Nephron progenitor cell (in vitro differentiated cells): ENCODE measurements around the gene ZSWIM3.

Experiments used
- DNase-seq: peaks from one replicate; pipeline ENCODE4 v3.0.0; 2021
- H3K27ac Mint-ChIP-seq: 2 replicates; pipeline ENCODE4 v1.8.0; 2021; ENCODE audit warnings: mild to moderate bottlenecking, moderate library complexity, mixed read lengths
- H3K27me3 Mint-ChIP-seq: 2 replicates; pipeline ENCODE4 v1.8.0; 2021; ENCODE audit warnings: mild to moderate bottlenecking, low read depth, mixed read lengths; ENCODE audit not compliant: poor library complexity
- H3K36me3 Mint-ChIP-seq: 2 replicates; pipeline ENCODE4 v1.8.0; 2021; ENCODE audit warnings: low read depth, mixed read lengths
- H3K4me1 Mint-ChIP-seq: 2 replicates; pipeline ENCODE4 v1.8.0; 2021; ENCODE audit warnings: mixed read lengths
- H3K4me3 Mint-ChIP-seq: 2 replicates; pipeline ENCODE4 v1.8.0; 2021; ENCODE audit warnings: mild to moderate bottlenecking, moderate library complexity, mixed read lengths
- H3K9me3 Mint-ChIP-seq: 2 replicates; pipeline ENCODE4 v1.8.0; 2021; ENCODE audit warnings: mild to moderate bottlenecking, moderate library complexity, mixed read lengths
- CTCF ChIP-seq: fragments of 200-600 bp; sonication (generic); IDR thresholded peaks from 2 replicates; pipeline ENCODE4 v1.5.0; 2021; ENCODE audit warnings: antibody characterized with exemption

Gene ZSWIM3

GRCh38 chr20:45880988-45881788, 23.8 kb downstream of the ZSWIM3 start, which contains the start of gene ZSWIM1:
TSS of gene ZSWIM1 (plus strand) at chr20:45881227. CDS start at chr20:45882593, 1,366 bp downstream.
- Mint-ChIP-seq H3K27ac (peak within 1 kb of the TSS; percentile 97), H3K36me3 (peaks cover 17% of the 10 kb centered on the region), H3K9me3 (no peaks in the 10 kb centered on the region), H3K4me3 (peak within 1 kb of the TSS; percentile 95), H3K4me1 (peaks cover 26% of the 10 kb centered on the region), H3K27me3 (no peaks in the 10 kb centered on the region)
- TF ChIP-seq CTCF: no peak
- peak; percentile 99 for DNase-seq

DNA sequence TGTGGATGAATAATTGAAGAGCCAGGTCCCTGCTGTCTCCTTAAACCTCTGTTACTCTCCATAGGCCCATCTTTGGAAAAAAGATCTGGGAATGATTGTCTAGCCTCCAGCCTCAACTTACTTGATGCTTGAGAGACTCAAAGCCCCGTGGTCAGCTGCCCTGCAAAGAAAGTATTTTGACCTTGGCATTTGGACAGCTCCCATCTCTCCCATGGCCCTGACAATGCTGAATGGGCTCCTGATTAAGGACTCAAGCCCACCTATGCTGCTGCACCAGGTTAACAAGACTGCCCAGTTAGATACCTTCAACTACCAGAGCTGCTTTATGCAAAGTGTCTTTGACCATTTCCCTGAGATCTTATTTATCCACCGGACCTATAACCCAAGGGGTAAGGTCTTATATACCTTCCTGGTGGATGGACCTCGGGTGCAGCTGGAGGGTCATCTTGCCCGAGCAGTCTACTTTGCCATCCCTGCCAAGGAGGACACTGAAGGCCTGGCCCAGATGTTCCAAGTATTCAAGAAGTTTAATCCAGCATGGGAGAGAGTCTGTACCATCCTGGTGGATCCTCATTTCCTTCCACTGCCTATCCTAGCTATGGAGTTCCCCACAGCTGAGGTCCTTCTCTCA, 25.2 kb downstream of the ZSWIM3 start:
- DNase-seq: no peak
- no peaks in the 10 kb centered on the region for H3K9me3 Mint-ChIP-seq
- H3K36me3 Mint-ChIP-seq: peaks cover 17% of the 10 kb centered on the region
- H3K4me3 Mint-ChIP-seq: peak overlapping the region; percentile 86
- TF ChIP-seq CTCF: no peak
- no peaks in the 10 kb centered on the region for H3K27me3 Mint-ChIP-seq
- H3K27ac Mint-ChIP-seq: no peak overlapping the region
- peaks cover 26% of the 10 kb centered on the region for H3K4me1 Mint-ChIP-seq

GRCh38 chr20:45883100-45883469, 25.7 kb downstream of the ZSWIM3 start:
- no peaks in the 10 kb centered on the region for H3K9me3 Mint-ChIP-seq
- H3K4me1 Mint-ChIP-seq: peaks cover 26% of the 10 kb centered on the region
- H3K36me3 Mint-ChIP-seq: peaks cover 17% of the 10 kb centered on the region
- peak overlapping the region; percentile 55 for H3K4me3 Mint-ChIP-seq
- TF ChIP-seq CTCF: no peak
- no peaks in the 10 kb centered on the region for H3K27me3 Mint-ChIP-seq
- no peak for DNase-seq
- no peak overlapping the region for H3K27ac Mint-ChIP-seq

DNA sequence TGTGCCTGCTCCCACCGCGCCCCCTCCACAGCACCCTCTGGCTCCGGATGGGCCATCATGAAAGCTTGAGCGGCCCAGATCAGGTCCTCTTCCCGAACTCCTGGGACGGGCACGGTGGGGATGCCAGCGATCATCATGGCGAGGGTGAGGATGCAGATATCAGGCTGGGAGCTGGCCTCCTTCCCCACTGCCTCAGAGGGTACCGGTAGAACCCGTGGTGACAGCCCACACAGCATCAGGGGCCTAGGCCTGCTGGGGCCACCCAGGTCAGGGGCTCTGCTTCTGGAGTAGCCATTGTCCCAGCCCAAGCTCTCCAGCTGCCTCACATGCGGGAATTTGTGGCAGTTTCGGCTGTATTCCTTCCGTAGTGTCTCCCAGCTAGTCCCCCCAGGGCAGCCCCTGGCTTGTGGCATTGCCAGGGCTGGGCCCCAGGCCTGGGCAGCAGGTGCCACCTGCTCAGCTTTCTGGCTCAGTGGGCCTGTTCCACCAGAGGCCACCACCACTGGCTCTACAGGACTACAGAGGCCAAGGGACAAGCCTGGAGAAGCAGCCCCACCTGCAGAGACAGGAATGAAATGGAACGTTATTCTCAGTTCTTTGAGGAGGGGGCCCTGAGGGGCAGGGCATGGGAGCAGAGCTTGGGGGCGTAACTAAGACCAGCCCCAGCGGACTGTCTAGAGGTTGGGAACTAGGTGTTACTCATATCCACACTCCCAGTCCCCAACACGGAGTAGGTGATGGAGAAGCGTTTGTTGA, 29.4 kb downstream of the ZSWIM3 start:
- peaks cover 17% of the 10 kb centered on the region for H3K36me3 Mint-ChIP-seq
- no peaks in the 10 kb centered on the region for H3K9me3 Mint-ChIP-seq
- no peak for TF ChIP-seq CTCF
- no peak overlapping the region for H3K4me3 Mint-ChIP-seq
- no peak for DNase-seq
- H3K4me1 Mint-ChIP-seq: peaks cover 23% of the 10 kb centered on the region
- H3K27ac Mint-ChIP-seq: peak overlapping the region; percentile 40
- peaks cover 3% of the 10 kb centered on the region for H3K27me3 Mint-ChIP-seq

DNA sequence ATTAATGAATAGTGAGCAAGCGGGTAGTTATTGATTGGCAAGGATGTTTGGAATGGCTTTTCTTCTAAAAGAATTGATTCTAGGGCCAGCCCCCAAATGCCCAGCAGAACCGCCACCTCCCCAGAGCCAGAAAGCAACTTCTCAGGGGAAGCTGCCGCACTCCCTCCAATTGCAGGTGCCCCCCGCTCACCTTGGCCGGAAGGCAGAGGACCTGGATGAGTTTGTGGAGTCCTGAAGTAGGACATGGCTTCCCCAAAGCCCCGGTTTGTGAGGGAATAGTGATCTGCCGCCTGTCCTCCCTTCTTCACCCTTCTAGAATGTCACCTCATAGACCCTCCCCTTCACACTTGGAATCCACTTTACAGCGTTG, 29.9 kb downstream of the ZSWIM3 start, which contains the start of gene SPATA25:
TSS of gene SPATA25 (minus strand) at position 277 of the 370 bp plus-strand sequence. CDS start at position 245, 32 bp downstream.
- H3K27ac Mint-ChIP-seq: peak within 1 kb of the TSS; percentile 40
- no peak for DNase-seq
- no peaks in the 10 kb centered on the region for H3K9me3 Mint-ChIP-seq
- no peak for TF ChIP-seq CTCF
- H3K36me3 Mint-ChIP-seq: peaks cover 17% of the 10 kb centered on the region
- H3K4me1 Mint-ChIP-seq: peaks cover 24% of the 10 kb centered on the region
- H3K4me3 Mint-ChIP-seq: no peak within 1 kb of the TSS
- H3K27me3 Mint-ChIP-seq: peaks cover 3% of the 10 kb centered on the region
